ENCODE results near the gene AREL1.

GRCh38 chr14:74695406-74695805 is 17.5 kb downstream of the AREL1 start:
- TF ChIP-seq POLR2AphosphoS5 (IDR thresholded peaks at IDR 0.05) = no peak
- TF ChIP-seq, protein P1, sequence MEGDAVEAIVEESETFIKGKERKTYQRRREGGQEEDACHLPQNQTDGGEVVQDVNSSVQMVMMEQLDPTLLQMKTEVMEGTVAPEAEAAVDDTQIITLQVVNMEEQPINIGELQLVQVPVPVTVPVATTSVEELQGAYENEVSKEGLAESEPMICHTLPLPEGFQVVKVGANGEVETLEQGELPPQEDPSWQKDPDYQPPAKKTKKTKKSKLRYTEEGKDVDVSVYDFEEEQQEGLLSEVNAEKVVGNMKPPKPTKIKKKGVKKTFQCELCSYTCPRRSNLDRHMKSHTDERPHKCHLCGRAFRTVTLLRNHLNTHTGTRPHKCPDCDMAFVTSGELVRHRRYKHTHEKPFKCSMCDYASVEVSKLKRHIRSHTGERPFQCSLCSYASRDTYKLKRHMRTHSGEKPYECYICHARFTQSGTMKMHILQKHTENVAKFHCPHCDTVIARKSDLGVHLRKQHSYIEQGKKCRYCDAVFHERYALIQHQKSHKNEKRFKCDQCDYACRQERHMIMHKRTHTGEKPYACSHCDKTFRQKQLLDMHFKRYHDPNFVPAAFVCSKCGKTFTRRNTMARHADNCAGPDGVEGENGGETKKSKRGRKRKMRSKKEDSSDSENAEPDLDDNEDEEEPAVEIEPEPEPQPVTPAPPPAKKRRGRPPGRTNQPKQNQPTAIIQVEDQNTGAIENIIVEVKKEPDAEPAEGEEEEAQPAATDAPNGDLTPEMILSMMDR (IDR thresholded peaks at IDR 0.05) = no peak
- no peak for TF ChIP-seq POLR2A (IDR thresholded peaks at IDR 0.05)

All from prostate gland (tissue), 2 donors.